ENCODE measurements around the gene EXOSC10. TPM values are rescaled to one million over a fixed set of nuclear protein-coding genes. Genes with fewer than 3 reads are reported as not detected.
A peak's percentile ranks its signal among the peaks of the same experiment; 100 is the strongest.
"Not testable (repeated sequence)": the region's sequence is repeated elsewhere in the genome, so short reads cannot be mapped to it uniquely, and the experiment has no call there.

The EXOSC10 gene
- total RNA-seq, 1 experiment from 2014 or later: 93.1 TPM

- no TSS peak for BruUV-seq (replicated peaks)
- CTCF ChIA-PET: interaction anchor here (0.6 kb wide), 1 partner anchor 812 kb away, joined by 4 read pairs; no protein-coding TSS in a partner anchor
- intact Hi-C loops (cut with micrococcal nuclease; ENCODE audit: unreplicated experiment) (no loop called here), in situ Hi-C loops (cut with HindIII; ENCODE audit: low pct_unique_long_range_greater_than_20kb, low sequenced_read_pairs) (no loop called here)
- Histone ChIP-seq H3K36me3 (ENCODE audit: control insufficient read depth, insufficient read depth, low read length) (peaks cover 5% of the 10 kb centered on the region), H3K4me1 (ENCODE audit: control insufficient read depth, insufficient read depth, low read length) (peaks cover 14% of the 10 kb centered on the region), H3K9me3 (ENCODE audit: control insufficient read depth, insufficient read depth, low read depth, low read length) (no peaks in the 10 kb centered on the region), H3K27ac (ENCODE audit: low read length) (no peak overlapping the region), H3K27me3 (ENCODE audit: control insufficient read depth, insufficient read depth, low read length) (no peaks in the 10 kb centered on the region), H3K4me3 (ENCODE audit: low read depth in 2 of 2, low read length in 2 of 2) (no peak overlapping the region)
- ATAC-seq: peak; percentile 69
- no peak for TF ChIP-seq SIN3A (IDR thresholded peaks at IDR 0.05; ENCODE audit: borderline replicate concordance, insufficient read depth, low read depth, low read length)
- TF ChIP-seq CTCF (IDR thresholded peaks at IDR 0.05): no peak
- TF ChIP-seq TCF7L2 (IDR thresholded peaks at IDR 0.05; ENCODE audit: low read depth, low read length): no peak
- peak in 1 of 2 experiments; percentile 36; a peak in 1 of 4 replicates for TF ChIP-seq REST (IDR thresholded peaks at IDR 0.05; ENCODE audit: insufficient read depth in 1 of 2, low read depth in 2 of 2, low read length in 1 of 2)
- TF ChIP-seq POLR2AphosphoS5 (IDR thresholded peaks at IDR 0.05; ENCODE audit: low read depth, low read length): peak; percentile 45
- no peak for DNase-seq (ENCODE audit: low read depth, low spot score)
- POLR2A ChIA-PET: no interaction called here
Observed at GRCh38 chr1:11052839-11053757, 46.6 kb downstream of the EXOSC10 start.

GRCh38 chr1:11051781-11052511 lies 47.7 kb downstream of the EXOSC10 start:
- ChIA-PET CTCF (interaction anchor here (0.6 kb wide), 1 partner anchor 813 kb away, joined by 4 read pairs; no protein-coding TSS in a partner anchor), POLR2A (interaction anchor here (0.6 kb wide), 2 partner anchors 15 to 240 kb away, joined by 3 read pairs; no protein-coding TSS in a partner anchor)
- TF ChIP-seq CTCF (IDR thresholded peaks at IDR 0.05) (no peak), POLR2AphosphoS5 (IDR thresholded peaks at IDR 0.05; ENCODE audit: low read depth, low read length) (no peak)
- BruUV-seq (replicated peaks): no TSS peak
- no peak overlapping the region for H3K4me3 ChIP-seq (ENCODE audit: low read depth in 2 of 2, low read length in 2 of 2)
- no peaks in the 10 kb centered on the region for H3K27me3 ChIP-seq (ENCODE audit: control insufficient read depth, insufficient read depth, low read length)
- H3K27ac ChIP-seq (ENCODE audit: low read length): no peak overlapping the region
- DNase-seq (ENCODE audit: low read depth, low spot score): no peak
- in situ Hi-C loops (cut with HindIII; ENCODE audit: low pct_unique_long_range_greater_than_20kb, low sequenced_read_pairs): no loop called here
- intact Hi-C loops (cut with micrococcal nuclease; ENCODE audit: unreplicated experiment): no loop called here
- H3K9me3 ChIP-seq (ENCODE audit: control insufficient read depth, insufficient read depth, low read depth, low read length): no peaks in the 10 kb centered on the region
- peak; percentile 2; the same call in 1 of the 2 replicates for ATAC-seq
- peaks cover 4% of the 10 kb centered on the region for H3K36me3 ChIP-seq (ENCODE audit: control insufficient read depth, insufficient read depth, low read length)
- peaks cover 14% of the 10 kb centered on the region for H3K4me1 ChIP-seq (ENCODE audit: control insufficient read depth, insufficient read depth, low read length)

- POLR2A ChIA-PET; ATAC-seq; H3K9me3 ChIP-seq (ENCODE audit: control insufficient read depth, insufficient read depth, low read depth, low read length); DNase-seq (ENCODE audit: low read depth, low spot score); H3K36me3 ChIP-seq (ENCODE audit: control insufficient read depth, insufficient read depth, low read length); BruUV-seq (replicated peaks); intact Hi-C loops (cut with micrococcal nuclease; ENCODE audit: unreplicated experiment); in situ Hi-C loops (cut with HindIII; ENCODE audit: low pct_unique_long_range_greater_than_20kb, low sequenced_read_pairs); H3K27ac ChIP-seq (ENCODE audit: low read length); H3K27me3 ChIP-seq (ENCODE audit: control insufficient read depth, insufficient read depth, low read length); H3K4me3 ChIP-seq (ENCODE audit: low read depth in 2 of 2, low read length in 2 of 2); CTCF ChIA-PET: not testable (repeated sequence)
- H3K4me1 ChIP-seq (ENCODE audit: control insufficient read depth, insufficient read depth, low read length): peaks cover 14% of the 10 kb centered on the region
Observed at GRCh38 chr1:11051121-11051520, 48.5 kb downstream of the EXOSC10 start.
